ENCODE measurements around the gene LSS. TPM values are rescaled to one million over a fixed set of nuclear protein-coding genes. Genes with fewer than 3 reads are reported as not detected.
"Not testable (repeated sequence)": the region's sequence is repeated elsewhere in the genome, so short reads cannot be mapped to it uniquely, and the experiment has no call there.

Gene LSS
- total RNA-seq, 1 donor from 2014 or later = 52.7 TPM

DNA sequence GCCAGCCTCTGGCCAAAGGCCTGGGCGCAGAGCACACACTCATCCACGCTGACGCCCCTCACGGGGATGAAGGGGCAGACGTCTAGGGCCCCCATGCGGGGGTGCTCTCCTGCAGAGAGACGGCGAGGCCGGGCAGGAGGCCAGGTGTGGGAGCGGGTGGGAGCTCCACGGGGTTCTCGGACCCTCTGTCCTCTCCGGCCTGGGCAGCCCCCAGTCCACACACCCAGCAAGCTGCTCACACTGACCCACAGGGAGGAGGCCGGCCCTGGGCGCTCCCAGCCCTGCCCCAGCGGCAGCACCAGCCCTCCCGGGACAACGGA lies 75.7 kb downstream of the LSS start:
- no peak for DNase-seq

DNA sequence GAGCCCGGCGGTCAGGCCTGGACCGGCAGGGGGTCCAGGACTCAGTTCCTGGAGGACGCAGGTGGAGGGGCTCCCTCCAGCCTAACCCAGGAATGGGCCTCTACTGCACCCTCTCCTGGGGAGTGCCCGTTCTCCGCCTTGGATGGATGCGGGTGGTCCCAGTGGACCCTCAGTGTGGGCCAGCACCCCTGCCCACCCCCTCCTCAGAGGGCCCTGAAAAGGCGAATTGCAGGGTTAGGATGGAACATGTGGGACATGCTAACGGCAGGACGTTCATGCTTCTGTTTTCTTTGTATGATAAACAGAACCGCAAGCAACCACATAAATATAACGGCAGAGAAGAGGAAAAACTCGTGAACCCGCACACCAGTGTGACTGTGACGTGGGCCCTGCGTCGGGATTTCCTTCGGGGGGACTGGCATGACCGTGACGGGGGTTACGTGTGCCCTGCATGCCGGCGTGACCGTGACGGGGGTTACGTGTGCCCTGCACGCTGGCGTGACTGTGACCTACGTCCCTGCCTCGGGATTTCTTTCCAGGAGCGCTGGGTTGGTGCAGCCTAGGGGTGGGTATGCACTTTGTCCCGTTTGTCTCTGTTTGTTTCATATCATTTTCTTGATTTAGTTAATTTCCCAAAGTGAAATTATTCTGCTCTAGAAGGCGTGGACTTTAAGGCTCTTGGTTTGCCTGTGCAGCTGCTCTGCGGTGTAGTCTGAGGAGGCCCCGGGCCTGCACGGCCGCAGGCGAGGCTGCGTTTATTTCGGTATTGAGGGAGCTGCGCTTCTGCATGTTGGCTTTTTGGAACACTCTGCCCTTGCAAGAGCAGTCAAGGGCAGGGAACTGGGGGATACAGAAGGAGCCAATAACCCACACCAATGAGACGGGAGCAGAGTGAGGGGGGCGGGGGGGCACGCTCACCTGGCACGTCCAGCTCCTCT lies 76.3 kb downstream of the LSS start:
- DNase-seq = no peak

DNA sequence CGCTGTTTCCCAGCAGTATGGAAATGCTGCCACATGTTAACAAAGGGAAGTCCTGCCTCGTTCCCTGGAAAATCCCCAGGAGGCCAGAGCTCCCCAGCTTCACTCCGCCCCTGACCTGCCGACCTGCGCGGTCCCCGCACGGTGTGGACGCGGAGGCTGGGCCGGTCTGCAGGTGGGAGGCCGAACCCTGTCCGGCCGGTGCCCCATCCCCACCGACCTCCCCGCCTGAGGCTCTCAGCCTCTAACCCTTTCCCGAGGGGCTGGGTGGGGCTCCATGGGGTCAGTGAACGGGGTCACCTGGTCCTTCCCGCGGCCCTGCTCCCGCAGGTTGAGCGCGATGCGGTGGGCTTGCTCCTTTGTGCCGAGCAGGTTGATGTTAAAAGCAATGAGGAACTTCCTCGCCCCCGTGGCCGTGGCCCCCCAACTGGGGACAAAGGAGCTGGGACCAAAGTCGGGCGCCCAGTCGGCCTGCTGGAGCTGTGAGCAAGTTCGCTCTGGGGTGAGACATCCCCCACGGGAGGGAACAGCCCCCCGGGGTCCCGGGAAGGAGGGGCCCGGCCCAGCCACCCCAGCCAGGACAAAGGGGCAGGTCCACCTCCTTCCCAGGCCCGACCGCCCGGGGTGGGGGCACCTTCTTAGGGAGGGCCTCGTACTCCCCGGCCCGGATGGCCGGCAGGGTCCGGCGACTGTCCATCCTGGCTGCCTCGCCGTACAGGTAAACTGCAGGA lies 77.1 kb downstream of the LSS start:
- DNase-seq = no peak

- DNase-seq = no peak
These were observed 78.0 kb downstream of the LSS start for GRCh38 chr21:46150491-46151121.

GRCh38 chr21:46150073-46150472 lies 78.5 kb downstream of the LSS start:
- no peak for DNase-seq

GRCh38 chr21:46149205-46149901 lies 79.2 kb downstream of the LSS start:
- DNase-seq = no peak

DNA sequence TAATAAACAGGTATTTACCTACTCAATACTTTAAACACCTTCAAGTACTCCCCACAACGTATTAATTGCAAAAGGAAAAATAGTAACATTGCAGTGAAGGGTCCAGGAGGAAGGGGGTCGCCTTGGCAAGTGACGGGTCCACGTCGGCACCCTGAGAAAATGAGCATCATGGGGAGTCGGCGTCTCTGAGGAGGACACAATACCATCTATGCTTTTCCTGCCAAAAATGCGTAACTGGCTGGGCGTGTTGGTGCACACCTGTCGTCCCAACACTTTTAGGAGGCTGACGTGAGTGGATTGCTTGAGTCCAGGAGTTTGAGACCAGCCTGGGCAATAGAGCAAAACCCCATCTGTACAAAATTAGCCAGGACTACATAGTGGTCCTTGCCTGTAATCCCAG lies 80.5 kb downstream of the LSS start:
- DNase-seq = no peak

GRCh38 chr21:46147429-46147828 lies 81.1 kb downstream of the LSS start:
- not testable (repeated sequence) for DNase-seq

GRCh38 chr21:46146856-46147255 lies 81.7 kb downstream of the LSS start:
- DNase-seq = no peak

- DNase-seq = no peak
These were observed 82.5 kb downstream of the LSS start for GRCh38 chr21:46145840-46146691.

- no peak for DNase-seq
These were observed 83.3 kb downstream of the LSS start for GRCh38 chr21:46145159-46145839.

DNA sequence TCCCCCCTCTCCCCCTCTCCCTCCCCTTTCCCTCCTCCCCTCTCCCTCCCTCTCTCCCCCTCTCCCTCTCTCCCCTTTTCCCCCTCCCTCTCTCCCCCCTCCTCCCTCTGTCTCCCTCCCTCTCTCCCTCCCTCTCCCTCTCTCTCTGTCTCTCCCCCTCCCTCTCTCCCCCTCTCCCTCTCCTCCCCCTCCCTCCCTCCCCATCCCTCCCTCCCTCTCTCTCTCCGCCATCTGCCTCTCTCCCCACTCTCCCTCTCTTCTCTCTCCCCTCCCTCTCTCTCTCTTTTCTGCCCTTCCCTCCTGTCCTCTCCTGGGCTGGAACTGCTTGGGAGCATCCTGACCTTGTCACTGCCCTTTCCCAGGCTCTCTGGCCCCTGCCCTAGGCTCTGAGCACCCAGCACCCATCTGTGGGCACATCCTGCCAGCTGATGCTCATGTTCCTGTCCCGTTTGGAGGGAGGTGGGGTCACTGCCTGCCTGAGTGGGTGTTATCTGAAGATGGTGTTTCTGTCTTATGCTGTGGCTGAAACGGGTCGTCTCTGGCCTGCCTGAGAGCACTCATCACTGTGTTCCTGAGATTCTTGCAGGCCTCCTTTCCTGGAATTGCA lies 84.0 kb downstream of the LSS start:
- DNase-seq = no peak

- DNase-seq = no peak
These were observed 85.7 kb downstream of the LSS start for GRCh38 chr21:46142582-46143473.

DNA sequence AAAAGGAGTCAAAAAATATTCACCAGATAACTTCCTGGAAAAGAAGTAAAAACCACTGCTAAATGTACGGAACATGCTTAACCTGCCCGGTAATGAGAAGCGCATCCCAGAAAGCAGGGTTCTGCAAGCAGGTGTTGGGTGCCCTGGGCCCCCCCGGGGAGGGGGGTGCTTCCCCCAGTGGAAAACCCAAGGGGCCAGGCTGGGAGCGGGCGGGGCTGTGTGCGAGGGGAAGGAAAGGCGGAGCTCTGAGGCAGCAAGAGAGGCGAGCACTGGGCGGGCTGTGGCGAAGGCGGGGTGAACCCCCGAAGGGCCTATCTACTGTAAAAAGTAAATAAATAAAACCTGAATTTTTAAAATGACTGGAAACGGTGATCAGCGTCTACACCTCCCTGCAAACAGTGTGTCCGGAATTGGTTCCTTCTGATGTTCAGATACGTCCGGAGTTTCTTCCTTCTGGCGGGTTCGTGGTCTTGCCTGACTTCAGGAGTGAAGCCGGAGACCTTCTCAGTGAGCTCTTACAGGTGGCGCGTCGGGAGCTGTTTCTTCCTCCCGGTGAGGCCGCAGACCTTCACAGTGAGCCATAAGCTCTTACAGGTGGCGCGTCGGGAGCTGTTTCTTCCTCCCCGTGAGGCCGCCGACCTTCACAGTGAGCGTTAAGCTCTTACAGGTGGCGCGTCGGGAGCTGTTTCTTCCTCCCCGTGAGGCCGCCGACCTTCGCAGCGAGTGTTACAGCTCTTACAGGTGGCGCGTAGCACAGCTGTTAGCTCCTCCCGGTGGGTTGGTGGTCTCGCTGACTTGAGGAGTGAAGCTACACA lies 86.6 kb downstream of the LSS start:
- no peak for DNase-seq

- not testable (repeated sequence) for DNase-seq
These were observed 88.1 kb downstream of the LSS start for GRCh38 chr21:46140352-46141003.

DNA sequence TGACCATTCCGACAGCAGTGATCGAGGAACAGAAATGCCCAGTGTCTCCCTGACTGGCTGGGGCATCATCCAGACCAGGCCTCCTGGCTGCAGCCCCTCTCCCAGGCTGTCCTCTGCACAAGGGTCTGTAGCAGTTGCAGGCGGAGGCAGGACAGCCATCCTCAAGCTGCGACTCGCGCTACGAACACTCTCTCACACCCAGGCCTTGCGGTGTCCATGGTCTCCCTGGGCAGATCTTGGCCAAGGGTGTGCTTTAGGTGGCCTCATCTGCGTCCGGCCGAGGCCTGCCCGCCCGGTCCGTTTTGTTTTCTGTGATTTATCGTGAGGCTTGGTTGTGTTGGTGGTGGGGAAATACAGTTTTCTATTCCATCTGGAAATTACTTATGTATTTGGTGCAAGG lies 88.9 kb downstream of the LSS start:
- DNase-seq = no peak

GRCh38 chr21:46138383-46138970 lies 90.1 kb downstream of the LSS start:
- no peak for DNase-seq

Measured in occipital lobe (tissue), 2 donors.